GM18873 (cell line): ENCODE results near the gene CEP85.
"Not testable (repeated sequence)": the region's sequence is repeated elsewhere in the genome, so short reads cannot be mapped to it uniquely, and the experiment has no call there.

ENCODE experiments used
- ATAC-seq: cut with Tn5 transposase; IDR thresholded peaks from one replicate; pipeline ENCODE4 v1.9.1; 2021; ENCODE audit warnings: mild to moderate bottlenecking, moderate library complexity, moderate number of reproducible peaks; ENCODE audit not compliant: unreplicated experiment, low FRiP score

The CEP85 gene

DNA sequence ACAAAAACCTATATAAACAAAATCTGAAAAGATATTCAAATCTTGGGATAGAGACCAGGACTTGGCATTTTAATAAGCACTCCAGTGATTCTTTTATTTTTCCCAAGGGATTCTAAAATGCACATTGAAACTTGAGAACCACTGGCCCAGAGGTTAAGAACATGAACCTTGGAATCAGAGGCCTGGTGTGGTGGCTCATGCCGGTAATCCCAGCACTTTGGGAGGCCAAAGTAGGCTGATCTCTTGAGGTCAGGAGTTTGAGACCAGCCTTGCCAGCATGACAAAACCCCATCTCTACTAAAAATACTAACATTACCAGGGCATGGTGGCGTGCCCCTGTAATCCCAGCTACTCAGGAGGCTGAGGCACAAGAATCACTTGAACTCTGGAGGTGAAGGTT lies 12.9 kb upstream of the CEP85 start:
- ATAC-seq, result no peak

DNA sequence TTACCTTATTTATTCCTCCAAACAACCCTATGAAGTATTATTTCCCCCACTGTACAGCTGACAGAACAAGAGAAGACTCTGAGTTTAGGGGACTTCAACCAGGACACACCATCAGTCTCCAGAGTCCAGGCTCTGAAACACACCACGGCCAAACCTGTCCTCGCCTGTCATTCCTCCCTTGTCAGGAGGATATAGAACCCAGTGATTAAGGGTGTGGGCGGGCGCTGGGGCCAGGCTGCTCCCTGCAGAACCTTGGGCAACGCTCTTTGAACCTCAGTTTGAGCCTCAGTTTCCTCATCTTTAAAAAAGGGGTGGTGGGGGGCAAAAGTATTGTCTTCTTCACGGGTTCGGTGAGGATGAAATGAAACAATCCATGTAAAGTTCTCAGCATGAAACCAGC lies 9.4 kb upstream of the CEP85 start:
- ATAC-seq, result no peak

DNA sequence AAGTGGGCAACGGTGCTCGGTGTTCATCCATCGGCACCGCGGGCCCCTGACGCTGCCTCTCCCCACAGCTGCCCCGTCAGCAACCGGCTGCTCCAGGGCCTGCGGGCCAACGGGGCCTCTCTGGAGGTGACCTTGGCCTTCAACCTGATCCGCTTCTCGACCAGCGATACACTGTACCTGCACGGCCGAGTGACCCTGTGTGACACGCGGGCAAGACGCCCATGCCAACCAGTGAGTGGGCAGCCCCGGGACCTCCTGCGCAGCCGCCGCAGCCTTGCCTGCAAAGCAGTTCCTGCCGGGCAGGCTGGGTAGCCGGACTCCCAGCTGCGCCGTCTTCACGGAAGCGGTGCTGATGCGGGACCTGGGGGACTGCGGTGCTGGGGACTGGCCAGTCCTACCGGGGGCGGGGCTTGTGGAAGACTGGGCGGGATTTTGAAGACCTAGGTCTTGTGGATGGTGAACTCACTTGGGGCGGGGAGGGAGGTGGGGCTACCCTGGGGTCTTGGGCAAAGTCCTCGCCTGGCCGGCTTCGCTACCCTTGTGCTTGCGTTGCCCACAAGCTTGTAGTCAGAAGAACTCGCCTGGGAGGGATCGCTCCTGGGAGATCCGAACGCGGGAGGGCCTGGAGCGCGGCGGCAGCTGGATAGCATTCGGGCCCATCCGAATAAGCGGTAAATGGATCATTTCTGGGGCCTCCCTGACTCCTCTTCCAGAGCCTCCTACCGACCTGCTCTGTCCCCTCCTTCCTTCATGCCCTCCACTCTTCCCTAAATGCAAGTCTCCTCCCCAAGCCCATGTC lies 8.8 kb upstream of the CEP85 start:
- ATAC-seq, result no peak

DNA sequence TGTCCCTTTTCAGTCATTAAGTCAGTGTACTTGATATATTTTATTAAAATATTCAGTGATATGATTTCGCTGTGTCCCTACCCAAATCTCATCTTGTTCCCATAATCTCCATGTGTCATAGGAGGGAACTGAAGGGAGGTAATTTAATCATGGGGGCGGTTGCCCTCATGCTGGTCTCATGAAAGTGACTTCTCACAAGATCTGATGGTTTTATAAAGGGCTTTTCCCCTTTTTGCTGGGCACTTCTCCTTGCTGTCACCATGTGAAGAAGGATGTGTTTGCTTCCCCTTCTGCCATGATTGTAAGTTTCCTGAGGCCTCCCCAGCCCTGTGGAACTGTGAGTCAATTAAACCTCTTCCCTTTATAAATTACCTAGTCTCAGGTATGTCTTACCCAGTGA lies 3.3 kb upstream of the CEP85 start:
- not testable (repeated sequence) for ATAC-seq

DNA sequence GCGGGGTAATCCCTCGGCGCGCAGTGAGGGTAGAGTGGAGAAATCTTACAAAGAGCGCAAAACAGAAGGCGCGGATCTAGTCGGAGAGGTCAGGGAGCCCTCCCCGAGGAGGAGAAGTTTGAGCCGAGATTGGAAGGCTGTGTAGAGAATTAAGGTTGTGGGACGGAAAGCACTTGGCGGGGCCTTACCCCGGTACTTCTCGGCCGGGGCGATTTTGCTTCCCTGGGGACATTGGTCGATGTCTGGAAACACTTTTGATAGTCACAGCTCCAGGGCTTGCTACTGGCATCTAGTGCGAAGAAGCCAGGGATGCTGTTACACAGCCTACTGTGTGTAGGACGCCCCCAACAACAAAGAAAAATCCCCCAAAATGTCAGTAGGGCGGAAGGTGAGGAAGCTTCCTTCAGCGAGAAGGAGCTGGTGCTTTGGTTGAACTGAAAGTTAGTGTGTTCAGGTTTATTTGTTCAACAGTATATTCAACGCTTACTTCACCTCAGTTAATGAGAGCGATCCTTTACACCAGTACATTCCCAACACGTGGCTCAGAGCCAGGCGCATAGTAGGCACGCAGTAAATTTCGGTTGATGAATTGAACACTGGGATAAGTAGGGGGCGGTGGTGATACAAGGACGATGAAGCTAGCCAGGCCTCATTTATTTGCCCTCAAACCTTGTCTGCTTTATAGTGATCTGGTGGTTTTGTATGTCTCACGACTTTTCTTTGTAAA lies 807 bp downstream of the CEP85 start:
- no peak for ATAC-seq

DNA sequence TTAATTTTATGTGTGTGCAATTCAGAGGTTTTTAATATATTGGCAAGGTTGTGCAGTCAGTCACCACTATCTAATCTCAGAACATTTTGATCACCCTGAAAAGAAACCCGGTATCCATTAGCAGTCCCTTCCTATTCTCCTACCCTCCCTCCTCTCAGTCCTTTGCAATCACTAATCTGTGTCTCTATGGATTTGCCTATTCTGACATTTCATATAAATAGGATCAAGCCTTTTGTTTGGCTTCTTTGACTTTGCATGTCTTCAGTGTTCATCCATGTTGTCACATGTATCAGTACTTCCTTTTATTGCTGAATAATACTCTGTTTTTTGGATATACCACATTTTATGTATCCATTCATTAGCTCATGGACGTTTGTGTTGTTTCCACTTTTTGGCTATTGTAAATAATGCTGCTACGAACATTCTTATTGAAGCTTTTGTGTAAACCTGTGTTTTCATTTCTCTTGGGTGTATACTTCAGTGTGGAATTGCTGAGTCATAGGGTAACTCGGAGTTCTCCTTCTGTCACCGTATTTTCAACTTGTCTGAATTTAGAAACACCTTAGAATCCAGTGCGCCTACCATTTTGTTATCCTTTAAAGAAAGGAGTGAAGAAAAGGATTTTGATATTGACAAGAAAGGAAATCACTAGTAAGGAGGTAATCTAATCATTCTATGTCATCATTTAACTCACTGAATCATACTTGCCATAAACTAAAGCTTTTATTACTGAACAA lies 3.4 kb downstream of the CEP85 start:
- no peak for ATAC-seq

DNA sequence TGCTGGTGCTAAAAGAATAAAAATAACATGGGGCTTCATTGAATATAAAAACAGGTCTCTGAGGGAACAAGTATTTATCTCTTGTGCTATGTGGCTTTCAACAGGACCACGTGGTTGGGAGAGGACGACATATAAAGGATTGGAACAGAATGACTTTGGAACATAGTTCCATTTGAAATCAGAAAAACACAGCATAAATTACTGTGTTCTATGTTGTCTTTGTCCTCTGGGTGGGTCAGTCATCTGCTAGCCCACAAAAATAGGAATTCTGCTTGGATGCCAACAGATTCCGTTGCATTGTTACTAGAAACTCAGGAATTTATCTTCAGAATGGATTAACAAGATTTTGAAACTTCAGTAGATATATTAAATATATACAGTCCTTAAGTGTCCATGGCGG lies 5.9 kb downstream of the CEP85 start:
- ATAC-seq, result no peak

DNA sequence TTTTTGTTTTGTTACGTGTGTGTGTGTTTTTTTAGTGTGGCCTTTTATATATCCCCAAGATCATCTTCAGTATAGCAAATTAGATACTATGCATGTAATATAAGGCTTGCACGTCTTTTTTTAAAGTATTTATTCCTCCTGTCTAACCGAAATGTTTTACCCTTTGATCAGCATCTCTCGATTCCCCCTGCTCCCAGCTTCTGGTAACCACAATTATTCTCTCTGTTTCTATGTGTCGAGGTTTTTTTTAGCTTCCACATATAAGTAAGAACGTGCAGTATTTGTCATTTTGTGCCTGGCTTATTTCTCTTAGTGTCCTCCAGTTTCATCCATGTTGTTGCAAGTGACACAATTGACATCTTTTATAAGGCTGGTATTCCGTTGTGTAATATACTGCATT lies 18.7 kb downstream of the CEP85 start:
- no peak for ATAC-seq

DNA sequence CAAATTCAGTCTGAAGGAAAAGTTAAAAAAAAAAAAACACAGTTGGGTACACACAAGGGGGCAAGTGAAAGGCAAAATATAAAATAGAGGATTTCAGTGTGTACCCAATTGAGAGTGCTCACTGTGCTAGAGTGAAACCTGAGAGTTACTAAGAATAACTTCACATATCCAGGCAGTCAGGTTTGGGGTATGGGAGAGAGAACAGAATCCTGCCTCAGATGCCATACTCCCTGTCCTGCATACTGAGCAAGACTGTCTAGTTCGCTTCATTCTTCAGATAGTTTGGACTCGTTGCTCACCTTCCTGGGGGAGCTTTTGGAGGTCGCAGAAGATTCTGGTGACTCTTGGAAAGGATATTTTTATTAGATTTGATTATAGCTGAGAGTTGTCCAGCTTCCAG lies 20.4 kb downstream of the CEP85 start:
- no peak for ATAC-seq

DNA sequence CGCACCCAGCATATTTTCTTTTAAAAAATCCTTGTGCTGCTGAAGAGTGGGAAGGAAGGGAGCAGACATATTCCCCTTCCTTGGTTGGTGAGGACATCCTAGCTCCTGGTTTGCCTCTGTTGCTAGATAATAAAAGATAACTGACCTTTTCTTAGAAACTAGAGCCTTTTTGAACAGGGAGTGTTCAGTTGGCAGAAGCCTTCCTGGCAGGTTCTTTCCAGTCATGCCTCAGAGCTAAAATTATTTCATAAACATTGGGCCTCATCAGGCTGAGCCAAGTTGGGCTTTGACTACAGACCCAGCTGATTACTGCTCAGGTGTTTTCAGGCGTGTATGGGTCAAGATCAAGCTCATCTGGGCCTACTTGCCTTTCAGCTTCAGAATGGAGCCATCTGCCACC lies 23.2 kb downstream of the CEP85 start:
- ATAC-seq, result no peak

DNA sequence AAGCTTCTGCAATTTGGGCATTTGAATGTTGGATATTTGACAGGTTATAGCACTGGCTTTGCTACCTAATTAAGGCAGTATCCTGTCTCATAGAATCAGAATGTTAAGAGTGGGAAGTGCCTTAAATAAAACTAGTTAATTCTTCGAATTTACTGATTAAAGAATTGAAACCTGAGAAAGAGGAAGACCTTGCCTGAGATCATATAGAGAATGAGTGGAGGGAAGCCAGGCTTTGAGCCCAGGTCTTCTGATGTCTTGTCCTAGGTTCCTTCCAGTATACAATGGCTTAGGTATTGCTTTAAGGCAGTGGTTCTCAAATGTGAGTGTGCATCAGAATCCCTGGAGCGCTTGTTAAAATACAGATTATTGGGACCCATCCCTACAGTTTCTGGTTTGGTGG lies 25.0 kb downstream of the CEP85 start:
- ATAC-seq, result no peak

DNA sequence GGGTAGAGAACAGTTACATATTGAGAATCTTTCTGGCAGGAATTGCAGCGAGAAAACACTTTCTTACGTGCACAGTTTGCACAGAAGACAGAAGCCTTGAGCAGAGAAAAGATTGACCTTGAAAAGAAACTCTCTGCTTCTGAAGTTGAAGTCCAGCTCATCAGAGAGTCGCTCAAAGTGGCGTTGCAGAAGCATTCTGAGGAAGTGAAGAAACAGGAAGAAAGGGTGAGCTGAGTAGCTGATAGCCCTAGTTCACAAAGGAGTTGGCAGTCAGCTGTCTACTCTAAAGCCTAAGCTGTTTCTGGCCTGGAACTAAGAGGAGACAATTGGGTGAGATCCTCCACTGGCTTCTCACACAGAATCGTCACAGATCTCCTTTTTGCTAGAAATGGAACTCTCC lies 25.6 kb downstream of the CEP85 start:
- no peak for ATAC-seq

DNA sequence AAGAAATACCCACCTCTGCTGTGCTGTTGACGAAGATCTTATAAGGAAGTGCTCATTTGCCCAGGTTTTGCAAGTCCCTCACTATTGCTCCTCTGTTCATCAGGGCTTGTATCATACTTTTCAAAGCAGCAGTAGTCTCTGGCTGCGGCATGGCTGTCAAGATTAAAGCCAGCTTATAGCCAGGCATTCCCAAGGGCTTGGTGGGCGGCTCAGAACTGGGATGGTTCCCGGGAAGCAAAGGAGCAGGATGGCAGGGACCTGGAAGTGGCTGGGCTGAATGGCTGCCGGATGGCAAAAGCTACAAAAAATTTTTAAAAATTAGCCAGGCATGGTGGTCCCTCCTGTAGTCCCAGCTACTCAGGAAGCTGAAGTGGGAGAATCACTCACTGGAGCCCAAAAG lies 29.2 kb downstream of the CEP85 start:
- no peak for ATAC-seq

DNA sequence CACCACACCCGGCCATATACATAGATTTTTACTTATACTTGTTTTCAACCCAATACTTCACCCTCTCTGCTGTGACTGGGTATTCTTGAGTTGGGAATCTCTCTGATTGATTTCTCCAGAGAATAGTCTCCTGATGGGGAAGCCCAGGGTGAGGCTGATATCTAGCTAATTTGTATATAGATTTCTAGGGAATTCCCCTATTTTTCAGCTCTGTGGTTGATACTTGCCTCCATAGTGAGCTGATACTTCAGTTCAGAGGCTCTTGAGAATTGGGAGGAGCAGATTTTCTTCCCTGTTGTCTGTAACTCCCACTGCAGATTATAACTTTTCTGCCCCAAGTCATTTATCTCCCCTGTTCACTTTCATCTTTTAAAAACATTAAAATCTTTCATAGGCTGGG lies 31.4 kb downstream of the CEP85 start:
- ATAC-seq, result no peak

DNA sequence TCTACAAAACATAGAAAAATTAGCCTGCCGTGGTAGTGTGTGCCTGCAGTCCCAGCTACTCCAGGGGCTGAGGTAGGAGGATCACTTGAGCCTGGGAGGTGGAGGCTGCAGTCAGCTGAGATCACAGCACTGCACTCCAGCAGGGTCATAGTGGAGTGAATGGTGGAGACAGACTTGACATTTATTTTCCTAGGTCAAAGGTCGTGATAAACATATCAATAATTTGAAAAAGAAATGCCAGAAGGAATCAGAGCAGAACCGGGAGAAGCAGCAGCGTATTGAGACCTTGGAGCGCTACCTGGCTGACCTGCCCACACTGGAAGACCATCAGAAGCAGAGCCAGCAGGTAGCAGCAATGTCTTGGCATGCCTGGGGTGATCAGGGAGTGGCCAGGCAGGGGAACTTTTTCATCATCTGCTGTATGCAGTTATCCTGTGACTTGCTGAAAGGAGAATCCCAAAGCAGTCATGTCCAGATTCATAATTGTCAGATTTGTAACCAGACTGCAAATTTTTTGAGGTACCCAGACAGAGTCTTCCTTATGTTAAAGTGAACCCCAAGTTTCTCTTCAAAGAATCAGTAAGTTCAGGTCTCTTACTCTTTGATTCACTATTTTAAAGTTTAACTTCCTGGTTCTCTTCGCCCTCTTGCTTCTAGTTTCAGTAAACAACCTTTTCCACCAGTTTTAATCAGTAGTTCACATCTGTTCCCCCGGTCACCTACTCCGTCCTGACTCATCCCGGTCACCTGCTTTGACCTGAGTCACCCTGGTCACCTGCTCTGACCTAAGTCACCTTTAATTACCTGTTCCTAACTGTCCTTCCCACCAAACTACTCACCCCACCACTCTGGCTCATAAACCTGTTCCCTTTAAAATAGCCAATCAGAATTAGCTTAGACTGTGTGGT lies 34.5 kb downstream of the CEP85 start:
- ATAC-seq, result no peak

DNA sequence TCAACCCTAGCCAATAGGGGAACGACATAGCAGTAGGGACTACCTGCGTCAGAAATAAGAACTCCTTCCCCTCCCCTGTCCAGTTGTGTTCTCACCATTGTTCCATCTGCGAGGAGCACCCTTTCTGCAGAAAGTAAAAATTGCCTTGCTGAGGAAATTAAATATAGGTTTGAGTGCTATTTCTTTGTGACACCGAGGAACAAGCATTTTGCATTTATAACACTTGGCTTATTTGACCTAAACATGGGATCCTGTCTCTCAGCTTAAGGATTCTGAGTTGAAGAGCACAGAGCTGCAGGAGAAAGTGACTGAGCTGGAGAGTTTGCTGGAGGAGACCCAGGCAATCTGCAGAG lies 35.2 kb downstream of the CEP85 start:
- no peak for ATAC-seq

DNA sequence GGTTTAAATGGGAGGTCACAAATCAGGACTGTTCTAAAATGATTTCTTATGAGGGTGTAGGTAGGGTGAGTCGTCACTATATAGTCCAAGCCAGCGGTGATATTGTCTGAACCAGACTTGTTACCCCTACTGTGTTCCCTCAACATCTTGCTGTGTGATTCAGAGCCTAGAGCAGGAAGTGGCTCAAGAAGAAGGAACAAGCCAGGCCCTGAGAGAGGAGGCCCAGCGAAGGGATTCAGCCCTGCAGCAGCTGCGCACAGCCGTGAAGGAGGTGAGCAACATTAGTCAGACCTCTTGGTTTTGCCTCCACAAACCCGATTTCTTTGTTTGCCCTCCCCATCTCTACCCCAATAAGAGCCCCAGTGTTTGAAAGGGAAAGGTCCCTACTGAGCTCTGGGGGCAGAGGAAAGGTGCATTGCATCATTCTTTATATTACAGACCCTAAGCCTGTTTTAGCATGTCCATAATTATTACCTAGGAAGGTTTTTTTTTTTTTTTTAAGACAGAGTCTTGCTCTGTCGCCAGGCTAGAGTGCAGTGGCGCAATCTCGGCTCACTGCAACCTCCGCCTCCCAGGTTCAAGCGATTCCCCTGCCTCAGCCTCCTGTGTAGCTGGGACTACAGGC lies 40.9 kb downstream of the CEP85 start:
- no peak for ATAC-seq

DNA sequence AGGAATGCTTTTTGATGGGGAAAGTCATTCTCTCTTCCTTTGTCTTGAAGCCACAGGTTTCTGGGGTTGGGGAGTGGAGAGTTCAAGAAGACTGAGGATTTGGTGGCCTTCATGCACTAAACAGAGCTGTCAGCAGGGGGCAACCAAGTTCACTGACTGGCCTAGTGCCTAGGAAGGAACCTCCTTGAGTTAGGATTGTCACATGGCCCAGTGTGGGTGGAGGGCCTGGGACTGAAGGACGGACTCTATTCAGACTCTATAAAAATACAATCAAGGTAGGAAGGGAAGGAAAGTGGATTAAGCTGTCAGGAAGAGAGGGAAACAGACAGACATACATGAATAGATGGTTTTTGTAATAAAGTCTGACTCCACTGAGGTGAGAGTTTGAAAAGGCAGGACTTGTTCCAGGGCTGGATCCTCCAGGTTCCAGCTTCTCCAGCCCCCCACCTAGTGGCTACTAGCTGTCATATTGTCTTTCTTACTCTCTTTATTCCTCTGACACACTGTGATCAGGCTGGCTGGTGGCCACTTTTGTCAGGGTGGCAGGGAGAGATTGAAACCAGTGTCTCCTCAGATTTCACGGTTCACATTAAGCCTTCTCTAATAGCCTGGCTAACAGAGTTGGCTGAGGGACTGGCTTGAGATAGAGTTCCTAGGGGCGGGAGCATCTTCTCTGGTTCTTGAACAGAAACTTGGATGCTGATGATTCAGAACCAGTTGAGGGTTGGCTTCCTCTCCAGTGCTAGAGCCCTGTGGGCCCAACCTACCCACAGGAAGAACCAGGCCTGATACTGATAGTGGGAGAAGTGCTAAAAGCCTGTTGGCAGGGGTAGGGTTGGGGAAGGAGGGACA lies 41.8 kb downstream of the CEP85 start:
- no peak for ATAC-seq

DNA sequence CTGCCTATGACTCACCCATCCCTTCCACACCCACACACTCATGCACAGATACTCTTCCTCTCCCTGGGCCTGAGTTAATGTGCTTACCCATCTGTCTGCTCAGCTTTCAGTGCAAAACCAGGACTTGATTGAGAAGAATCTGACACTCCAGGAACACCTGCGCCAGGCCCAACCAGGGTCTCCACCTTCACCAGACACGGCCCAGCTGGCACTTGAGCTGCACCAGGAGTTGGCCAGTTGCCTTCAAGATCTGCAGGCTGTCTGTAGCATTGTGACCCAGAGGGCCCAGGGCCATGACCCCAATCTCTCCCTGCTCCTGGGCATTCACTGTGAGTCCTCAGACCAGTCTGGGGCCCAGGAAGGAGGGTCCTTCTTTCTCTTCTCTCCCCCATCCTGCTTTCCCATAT lies 42.4 kb downstream of the CEP85 start:
- no peak for ATAC-seq
